HG02970 (cell line): ENCODE results near the gene SLC34A3.

ENCODE experiments used
- ATAC-seq: cut with Tn5 transposase; IDR thresholded peaks from one replicate; pipeline ENCODE4 v1.9.1; 2021; ENCODE audit warnings: mild to moderate bottlenecking, moderate library complexity, moderate number of reproducible peaks; ENCODE audit not compliant: unreplicated experiment, low FRiP score

SLC34A3 gene

DNA sequence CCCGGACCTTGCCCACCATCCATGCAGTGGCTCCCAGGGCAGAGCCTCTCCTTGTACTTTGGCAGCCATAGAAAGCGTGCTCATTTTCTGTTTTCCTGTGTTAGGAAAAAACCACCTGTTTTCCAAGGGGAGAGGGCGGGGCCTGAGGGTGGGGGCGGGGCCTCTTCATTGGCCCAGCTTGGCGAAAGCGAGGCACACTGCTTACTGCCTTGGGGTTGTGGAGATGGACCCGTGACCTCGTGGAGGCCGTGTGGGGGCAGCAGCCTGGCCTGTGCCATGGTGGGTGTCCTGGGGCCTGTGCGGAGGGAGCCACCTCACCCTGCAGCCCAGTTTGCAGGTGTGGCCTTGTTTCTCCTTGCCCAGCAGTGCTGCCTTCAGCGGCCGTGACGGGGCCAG is 42.4 kb downstream of the SLC34A3 start:
- no peak for ATAC-seq

DNA sequence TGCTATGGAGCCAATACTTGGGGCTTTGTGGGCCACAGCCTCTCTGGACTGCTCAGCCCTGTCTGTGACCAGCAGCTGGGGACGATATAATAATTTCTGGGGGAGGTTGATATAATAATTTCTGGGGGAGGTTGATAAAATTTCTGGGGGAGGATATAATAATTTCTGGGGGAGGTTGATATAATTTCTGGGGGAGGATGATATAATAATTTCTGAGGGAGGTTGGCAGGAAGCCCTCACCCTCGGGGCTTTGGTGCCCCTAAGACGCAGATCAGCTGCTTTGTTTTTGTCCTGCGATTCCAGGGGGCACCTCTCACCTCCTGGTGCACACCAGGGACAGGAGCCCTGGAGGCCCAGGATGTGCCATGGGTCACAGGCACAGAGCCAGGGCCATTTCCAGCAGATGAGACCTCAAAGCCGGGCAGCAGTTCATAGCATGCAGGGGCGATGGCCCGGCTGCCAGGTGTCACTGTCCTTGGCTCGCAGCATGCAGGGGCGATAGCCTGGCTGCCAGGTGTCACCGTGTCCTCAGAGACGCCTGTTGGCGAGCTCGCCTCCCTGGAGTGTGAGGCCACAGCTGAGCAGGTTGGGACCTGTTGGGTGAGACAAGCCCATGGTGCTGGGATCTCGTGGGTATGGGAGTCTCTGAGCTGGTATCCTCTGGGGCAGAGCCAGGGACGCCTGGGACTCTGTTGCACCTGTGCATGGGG is 43.1 kb downstream of the SLC34A3 start:
- no peak for ATAC-seq

DNA sequence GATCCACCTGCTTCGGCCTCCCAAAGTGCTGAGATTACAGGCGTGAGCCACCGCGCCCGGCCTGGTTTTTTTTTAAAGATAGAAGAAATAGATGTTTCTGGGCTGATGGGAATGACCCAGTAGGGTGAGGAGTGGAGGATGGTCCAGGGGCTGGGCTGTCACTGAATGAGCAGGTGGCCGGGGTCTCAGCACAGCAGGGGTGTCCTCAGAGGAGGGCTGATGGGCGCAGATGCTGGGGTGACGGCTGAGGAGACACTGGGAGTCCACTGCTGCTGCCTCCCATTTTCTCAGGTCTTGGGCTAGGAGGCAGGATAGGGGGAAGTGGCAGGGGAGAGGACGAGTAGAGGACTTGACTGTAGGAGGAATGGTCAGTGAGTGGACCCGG is 44.5 kb downstream of the SLC34A3 start:
- no peak for ATAC-seq

DNA sequence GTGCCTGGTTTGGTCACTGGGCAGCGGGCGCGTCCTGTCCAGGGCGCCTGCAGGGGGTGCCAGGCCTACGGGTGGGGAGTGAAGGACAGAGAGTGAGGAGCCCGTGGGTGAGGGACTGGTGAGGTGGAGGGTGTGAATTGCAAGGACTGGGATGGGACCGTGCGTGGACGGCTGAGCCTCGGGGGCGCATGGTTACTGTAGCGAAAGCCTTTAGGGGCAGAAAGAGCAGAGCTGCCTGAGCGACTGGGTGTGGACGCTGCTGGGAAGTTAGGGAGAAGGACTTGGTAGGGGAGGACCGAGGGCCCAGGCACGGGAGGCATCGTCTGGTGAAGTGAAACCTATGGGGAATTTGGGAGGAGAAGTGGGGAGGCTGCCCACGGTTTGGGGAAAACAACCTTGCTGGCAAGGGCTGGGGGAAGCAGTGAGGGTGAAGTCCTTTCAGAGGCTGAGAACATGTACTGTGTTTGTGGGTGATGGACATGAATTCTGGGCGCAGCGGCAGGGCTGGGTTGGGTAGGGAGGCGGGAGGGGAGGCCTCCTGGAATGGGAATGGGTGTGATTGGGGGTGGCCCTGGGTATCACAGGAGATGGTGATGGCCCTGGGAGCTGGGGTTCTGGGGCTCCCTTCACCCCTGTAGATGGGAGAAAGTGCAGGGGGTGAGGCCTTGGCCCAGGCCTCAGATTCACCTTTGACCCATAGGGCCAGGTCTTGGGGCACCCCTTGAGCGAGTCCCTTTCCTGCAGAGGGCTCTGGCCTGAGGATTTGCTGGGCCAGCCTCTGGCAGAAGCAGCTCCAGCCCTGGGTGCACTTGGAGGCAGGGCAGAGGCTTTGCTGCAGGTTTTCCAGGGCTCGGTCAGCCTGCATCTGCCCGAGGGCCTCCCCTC is 45.1 kb downstream of the SLC34A3 start:
- ATAC-seq, result no peak

DNA sequence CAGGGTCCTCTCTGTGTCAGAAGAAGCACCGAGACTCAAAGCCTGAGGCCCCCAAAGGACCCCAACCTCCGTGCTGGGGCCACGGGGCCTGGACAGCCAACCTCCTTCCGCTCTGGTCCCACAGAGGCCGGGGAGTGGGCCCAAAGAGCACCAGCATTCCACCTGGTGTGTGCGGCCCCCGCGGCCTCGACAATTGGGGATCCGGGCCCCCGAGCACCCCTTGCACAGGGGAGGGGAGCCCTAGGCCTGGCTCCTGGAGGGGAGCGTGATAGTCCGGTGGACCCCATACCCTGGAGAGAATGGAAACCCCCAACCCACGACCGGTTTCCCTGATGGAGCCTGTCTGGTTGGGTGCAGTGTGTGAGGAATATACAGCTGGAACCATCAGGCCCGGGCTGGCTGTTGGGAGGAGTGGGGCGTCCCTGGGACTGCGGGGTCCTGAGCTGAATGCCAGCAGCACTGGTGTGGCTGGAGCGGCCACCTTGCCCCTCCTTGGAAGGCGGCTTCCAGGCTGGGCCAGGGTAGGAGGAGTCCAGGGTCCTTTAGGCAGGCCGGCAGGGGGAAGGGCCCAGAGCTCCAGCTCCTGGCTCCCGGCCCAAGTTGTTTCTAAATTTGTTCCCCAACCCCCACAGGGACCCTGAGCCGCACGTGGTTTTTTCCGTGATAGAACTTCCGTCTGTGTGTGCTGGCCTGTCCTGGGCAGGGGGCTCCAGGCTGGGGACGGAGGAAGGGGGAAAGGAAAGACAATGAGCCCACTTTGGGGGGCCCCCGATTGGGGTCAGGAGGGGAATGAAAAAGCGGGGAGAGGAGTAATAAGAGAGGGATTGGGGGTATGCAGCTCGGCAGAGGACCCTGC is 46.0 kb downstream of the SLC34A3 start:
- ATAC-seq, result no peak

DNA sequence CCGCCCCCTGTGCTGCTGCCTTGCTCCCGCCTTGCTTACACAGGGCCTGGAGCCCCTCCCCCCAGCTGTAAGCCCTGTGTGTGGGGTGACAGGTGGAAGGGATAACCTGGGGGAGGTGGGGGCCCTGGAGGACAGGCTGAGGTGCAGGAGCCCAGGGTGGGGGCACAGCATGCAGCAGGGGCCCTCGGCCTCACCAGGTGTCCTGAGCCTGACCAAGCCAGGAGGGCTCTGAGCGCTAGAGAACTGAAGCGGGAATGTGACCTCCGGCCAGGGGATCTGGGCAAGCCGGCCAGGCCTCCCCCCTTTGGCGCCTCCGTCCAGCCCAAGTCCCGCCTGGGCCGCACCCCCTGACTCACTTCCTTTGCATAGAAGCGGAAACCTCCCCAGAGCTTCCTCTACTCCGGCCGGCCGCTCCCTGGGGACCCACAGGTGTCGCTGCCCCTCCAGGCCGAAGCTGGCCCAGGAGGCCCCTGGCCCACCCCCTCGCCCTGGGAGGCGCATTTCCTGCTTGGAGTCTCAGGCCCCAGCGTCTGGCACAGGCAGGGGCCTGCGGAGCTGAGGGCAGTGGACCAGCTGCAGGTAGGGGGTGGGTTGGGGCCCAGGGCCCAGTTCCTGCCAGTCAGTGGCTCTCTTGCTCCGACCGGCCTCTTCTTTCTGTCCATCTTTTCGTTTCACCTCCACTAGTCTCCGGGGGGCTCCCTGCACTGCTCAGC is 46.8 kb downstream of the SLC34A3 start, which contains the start of gene TOR4A:
TSS of gene TOR4A (plus strand) at position 398 of the 713 bp plus-strand sequence. CDS start 964 bp downstream, outside the sequence.
- ATAC-seq, result peak; percentile 76

DNA sequence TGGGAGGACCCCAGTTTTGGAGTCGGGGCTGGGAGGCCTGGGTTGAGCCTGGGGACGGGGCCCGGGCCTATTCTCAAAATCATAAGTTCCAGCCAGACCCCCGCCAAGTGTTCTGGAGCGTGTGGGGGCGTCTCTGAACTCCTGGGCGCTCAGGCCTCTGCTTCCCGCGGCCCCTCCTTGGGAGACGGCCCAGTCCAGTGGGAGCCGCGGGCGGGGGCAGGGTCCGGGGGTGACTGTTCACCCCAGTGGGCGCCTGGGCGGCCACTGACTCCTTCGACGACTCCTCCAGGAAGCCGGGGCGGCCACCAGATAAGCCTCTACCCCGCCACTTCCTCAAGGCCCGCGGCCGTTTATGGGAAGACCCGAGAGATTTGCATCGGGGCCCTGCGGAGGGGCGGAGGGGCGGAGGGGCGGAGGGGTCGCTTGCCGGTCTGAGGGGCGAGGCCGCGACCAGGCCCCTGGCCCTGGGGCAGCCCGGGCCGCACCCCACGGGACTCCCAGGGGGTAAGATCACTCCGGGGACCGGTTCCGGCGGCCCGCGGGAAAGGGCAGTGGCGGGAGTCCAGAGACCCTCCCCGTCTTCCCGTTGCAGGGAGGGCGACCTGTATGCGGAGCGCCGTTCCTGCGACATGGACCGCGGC is 47.5 kb downstream of the SLC34A3 start:
- ATAC-seq, result no peak

DNA sequence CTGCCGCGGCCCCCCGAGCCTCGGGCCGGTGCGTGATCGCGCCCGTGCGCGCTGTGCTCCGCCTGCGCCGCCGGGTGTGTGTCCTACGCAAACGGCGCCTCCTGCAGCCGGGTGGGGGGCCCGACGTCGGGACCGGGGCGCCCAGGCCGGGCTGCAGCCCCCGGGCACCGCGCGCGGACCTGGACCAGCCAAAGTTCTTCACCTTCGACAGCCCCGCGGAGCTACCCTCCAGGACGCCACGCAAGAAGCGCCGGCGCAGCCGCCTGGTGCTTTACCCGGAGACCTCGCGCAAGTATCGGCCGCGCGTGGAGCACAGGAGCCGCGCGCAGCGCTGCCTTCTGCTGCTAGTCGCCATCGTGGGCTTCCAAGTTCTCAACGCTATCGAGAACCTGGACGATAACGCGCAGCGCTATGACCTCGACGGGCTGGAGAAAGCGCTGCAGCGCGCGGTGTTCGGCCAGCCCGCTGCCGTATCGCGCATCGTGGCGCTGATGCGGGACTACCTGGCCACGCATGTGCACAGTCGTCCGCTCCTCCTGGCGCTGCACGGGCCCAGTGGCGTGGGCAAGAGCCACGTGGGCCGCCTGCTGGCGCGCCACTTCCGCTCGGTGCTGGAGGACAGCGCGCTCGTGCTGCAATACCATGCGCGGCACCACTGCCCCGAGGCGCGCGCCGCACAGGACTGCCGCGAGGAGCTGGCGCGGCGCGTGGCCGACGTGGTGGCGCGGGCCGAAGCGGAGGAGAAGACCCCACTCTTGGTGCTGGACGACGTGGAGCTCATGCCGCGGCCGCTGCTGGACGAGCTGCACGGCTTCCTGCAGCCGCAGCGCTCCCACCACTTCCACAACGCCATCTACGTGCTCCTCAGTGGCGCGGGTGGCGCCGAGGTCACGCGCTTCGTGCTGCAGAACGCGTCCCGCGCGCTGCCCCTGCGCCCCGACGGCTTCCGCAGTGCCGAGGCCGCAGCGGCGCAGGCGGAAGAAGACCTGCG is 48.3 kb downstream of the SLC34A3 start:
- no peak for ATAC-seq

DNA sequence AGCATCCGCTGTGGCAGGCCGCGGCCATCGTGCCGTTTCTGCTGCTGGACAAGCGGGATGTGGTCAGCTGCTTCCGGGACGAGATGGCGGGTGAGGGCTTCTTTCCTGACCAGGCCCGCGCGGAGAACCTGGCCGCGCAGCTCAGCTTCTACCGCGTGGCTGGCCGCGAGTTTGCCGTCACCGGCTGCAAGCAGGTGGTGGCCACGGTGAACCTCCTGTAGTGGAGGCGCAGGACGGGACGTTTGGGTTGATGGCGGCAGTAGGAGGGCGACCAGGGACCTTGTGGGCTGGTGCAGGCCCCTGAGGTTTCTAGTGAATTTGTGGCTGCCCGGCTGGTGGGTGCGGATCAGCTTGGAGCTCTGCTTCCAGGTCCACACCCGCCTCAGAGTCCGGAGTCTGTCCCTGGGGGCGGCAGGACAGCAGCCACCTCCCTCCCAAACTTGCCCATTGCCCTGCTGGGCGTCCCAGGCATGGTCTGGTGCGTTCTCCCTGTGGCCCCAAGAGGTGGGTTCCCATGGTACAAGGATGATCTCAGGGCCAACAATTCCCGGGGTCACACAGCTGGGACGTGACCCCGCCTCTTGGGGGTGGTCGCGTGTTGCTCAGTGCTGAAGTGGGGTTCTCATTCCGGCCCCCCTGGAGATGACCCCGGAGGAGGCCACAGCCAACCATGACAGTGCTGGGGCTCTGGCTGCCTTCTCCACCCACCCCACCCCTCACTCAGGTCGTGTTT is 49.2 kb downstream of the SLC34A3 start:
- no peak for ATAC-seq

DNA sequence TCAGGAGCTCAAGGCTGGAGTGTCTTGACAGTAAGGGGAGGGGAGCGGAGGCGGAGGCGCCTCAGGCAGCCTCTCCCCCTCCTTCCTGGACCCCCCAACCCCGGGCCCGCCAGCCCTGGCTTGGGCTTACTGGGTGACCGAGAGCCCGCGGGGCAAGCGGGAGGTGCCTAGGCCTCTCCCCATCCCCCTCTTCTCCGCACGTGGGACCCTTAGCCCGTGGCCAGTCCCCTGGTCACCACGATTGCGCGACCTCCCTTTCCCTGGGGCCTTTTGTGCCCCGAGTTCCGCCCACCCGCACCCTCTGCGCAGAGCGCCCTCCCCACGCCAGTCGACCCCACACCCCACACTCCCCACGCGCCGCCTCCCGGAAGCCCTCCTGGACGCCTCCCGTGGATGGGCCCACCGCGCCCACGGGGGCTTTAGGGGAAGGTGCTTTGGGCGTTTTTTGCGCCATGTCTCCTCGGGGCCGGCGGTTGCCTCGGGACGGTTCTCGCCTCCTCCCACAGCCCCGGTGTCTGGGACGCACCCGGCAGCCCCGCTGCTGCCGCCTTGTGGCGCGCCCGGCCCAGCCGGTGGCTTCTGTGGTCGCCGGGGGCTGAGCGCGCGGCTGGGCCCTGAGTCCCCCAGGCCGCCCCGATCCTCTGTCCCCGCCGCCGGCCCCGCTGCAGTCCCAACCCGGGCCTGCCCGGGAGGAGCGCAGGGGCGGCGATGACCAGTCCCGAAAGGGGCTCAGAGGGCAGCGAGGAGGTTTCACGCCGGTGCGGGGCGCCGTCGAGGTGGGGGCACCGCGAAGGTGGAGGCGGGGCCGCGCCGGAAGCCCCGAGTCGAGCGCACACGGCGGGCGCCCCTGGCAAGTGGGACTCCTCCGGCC is 50.0 kb downstream of the SLC34A3 start:
- ATAC-seq, result no peak

DNA sequence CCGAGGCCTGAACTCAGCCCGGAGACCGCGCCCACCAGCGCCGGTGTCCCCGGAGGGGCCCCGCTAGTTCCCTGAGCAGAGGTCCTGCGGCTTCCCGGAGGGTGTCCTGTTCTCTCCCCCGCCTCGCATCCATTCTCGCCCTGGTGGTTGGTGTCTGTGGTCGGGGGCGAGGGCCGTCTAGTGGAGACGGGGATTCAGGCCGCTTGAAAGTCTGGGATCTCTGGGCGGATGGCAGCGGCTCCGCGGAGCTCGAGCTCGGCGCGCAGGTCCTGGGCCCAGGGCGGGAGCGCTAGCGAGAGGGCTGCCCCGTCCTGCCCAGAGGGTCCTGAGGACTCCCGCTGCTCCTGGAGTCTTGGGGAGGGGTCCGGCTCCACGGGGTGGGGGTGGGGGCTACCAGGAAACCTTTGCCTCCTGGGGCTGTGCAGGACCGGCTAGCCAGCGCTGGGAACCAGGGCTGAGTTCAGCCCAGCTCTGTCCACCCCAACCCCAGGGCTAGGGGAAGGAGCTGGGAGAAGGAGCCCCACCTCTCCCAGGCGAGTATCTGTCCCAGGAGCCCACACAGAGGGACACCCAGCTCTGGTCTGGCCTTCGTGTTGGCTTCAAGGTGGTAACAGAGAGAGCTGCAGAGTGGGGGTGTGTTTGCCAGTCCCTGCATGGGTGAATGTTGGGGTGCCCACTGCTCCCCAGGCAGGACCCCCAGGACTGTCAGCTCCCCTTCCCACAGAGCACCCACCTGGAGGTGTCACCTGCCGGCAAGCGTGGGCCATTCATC is 50.8 kb downstream of the SLC34A3 start:
- no peak for ATAC-seq
